Lower lobe of right lung (tissue), 2 donors: ENCODE data around the gene PROK2. TPM values are rescaled to one million over a fixed set of nuclear protein-coding genes. Genes with fewer than 3 reads are reported as not detected.

Source experiments
- ATAC-seq, 2 donors: fragments of 200-7000 bp; cut with Tn5 transposase; one replicate each; pipeline ENCODE4 v1.9.1; 2020 to 2022; ENCODE audit warnings: mild to moderate bottlenecking in 2 of 2, moderate library complexity in 2 of 2
- DNase-seq: peaks from one replicate; pipeline ENCODE4 v3.0.0-alpha.2; 2020
- H3K27ac ChIP-seq: fragments of 200-600 bp; one replicate; pipeline ENCODE4 v1.8.0; 2022
- H3K27me3 ChIP-seq: fragments of 200-600 bp; one replicate; pipeline ENCODE4 v1.8.0; 2022; ENCODE audit warnings: low read depth
- H3K36me3 ChIP-seq: fragments of 200-600 bp; one replicate; pipeline ENCODE4 v1.8.0; 2022; ENCODE audit warnings: mild to moderate bottlenecking
- H3K4me1 ChIP-seq: fragments of 200-600 bp; one replicate; pipeline ENCODE4 v1.8.0; 2022
- H3K4me3 ChIP-seq: fragments of 200-600 bp; one replicate; pipeline ENCODE4 v1.8.0; 2022; ENCODE audit warnings: mild to moderate bottlenecking
- H3K9me3 ChIP-seq: fragments of 200-600 bp; one replicate; pipeline ENCODE4 v1.8.0; 2022
- CTCF ChIP-seq: fragments of 200-600 bp; IDR thresholded peaks from one replicate; pipeline ENCODE4 v1.8.0; 2022; ENCODE audit warnings: antibody characterized with exemption, mild to moderate bottlenecking
- intact Hi-C: fragments of 100-400 bp; cut with DNase I; formaldehyde crosslinking; loops from one replicate; pipeline ENCODE4 v1.11.0; 2022
- total RNA-seq: library from RNA; stranded (reverse); fragmentation: NEBNext Ultra II Directional; extraction: Animal tissue kit (Norgen Biotek cat#: 25700); gene quantifications from one replicate; pipeline ENCODE4 v1.2.1, GENCODE V29; 2021
- donor health status: DM: no; HTN: yes; CAD: no; lungs with severe emphysema.

The PROK2 gene
- total RNA-seq, 1 donor from 2014 or later: 7.4 TPM

- H3K9me3 ChIP-seq: no peaks in the 10 kb centered on the region
- intact Hi-C loops: no loop called here
- ATAC-seq: no peak
- TF ChIP-seq CTCF: no peak
- no peaks in the 10 kb centered on the region for H3K36me3 ChIP-seq
- H3K27me3 ChIP-seq: peaks cover 77% of the 10 kb centered on the region
- peaks cover 16% of the 10 kb centered on the region for H3K4me1 ChIP-seq
- no peak overlapping the region for H3K27ac ChIP-seq
- no peak for DNase-seq
- H3K4me3 ChIP-seq: no peak overlapping the region
Measured at GRCh38 chr3:71783152-71783551, 1.8 kb downstream of the PROK2 start.

- peaks cover 10% of the 10 kb centered on the region for H3K4me1 ChIP-seq
- no peaks in the 10 kb centered on the region for H3K36me3 ChIP-seq
- intact Hi-C loops: no loop called here
- DNase-seq (no peak), ATAC-seq (no peak)
- no peak overlapping the region for H3K27ac ChIP-seq
- no peaks in the 10 kb centered on the region for H3K9me3 ChIP-seq
- no peak overlapping the region for H3K4me3 ChIP-seq
- peaks cover 69% of the 10 kb centered on the region for H3K27me3 ChIP-seq
- no peak for TF ChIP-seq CTCF
Measured at GRCh38 chr3:71780430-71780829, 4.5 kb downstream of the PROK2 start.

GRCh38 chr3:71779674-71780377 is 5.1 kb downstream of the PROK2 start:
- TF ChIP-seq CTCF: no peak
- no peaks in the 10 kb centered on the region for H3K36me3 ChIP-seq
- intact Hi-C loops: no loop called here

GRCh38 chr3:71778353-71778752 is 6.6 kb downstream of the PROK2 start:
- ATAC-seq: no peak
- intact Hi-C loops: no loop called here
- no peak overlapping the region for H3K27ac ChIP-seq
- H3K36me3 ChIP-seq: no peaks in the 10 kb centered on the region
- no peak for TF ChIP-seq CTCF
- H3K4me1 ChIP-seq: no peaks in the 10 kb centered on the region
- no peak overlapping the region for H3K4me3 ChIP-seq
- peaks cover 52% of the 10 kb centered on the region for H3K27me3 ChIP-seq
- H3K9me3 ChIP-seq: no peaks in the 10 kb centered on the region
- no peak for DNase-seq

More at GRCh38 chr3:71779674-71780377, 5.1 kb downstream of the PROK2 start:
- H3K27me3 ChIP-seq: peaks cover 66% of the 10 kb centered on the region
- H3K4me3 ChIP-seq: no peak overlapping the region
- H3K27ac ChIP-seq: no peak overlapping the region
- H3K9me3 ChIP-seq: no peaks in the 10 kb centered on the region
- no peak for DNase-seq
- peaks cover 8% of the 10 kb centered on the region for H3K4me1 ChIP-seq
- peak in 1 of 2 donors; percentile 51 for ATAC-seq

GRCh38 chr3:71776538-71776937 is 8.4 kb downstream of the PROK2 start:
- H3K4me3 ChIP-seq: no peak overlapping the region
- ATAC-seq (no peak), DNase-seq (no peak)
- H3K27ac ChIP-seq: no peak overlapping the region
- H3K4me1 ChIP-seq: no peaks in the 10 kb centered on the region
- peaks cover 44% of the 10 kb centered on the region for H3K27me3 ChIP-seq
- H3K36me3 ChIP-seq: no peaks in the 10 kb centered on the region
- no peak for TF ChIP-seq CTCF
- H3K9me3 ChIP-seq: no peaks in the 10 kb centered on the region
- intact Hi-C loops: no loop called here
